Muscle layer of duodenum (tissue), 2 donors: ENCODE data around the gene ZNF90.
"Not testable (repeated sequence)": the region's sequence is repeated elsewhere in the genome, so short reads cannot be mapped to it uniquely, and the experiment has no call there.

Experiments used
- H3K27ac ChIP-seq: one replicate; pipeline ENCODE4 v1.7.0; 2013; ENCODE audit warnings: mild to moderate bottlenecking, low read length
- H3K27me3 ChIP-seq: one replicate; pipeline ENCODE4 v1.7.0; 2013; ENCODE audit warnings: low read depth, mild to moderate bottlenecking, control low read depth, low read length
- H3K36me3 ChIP-seq, 2 donors: one replicate each; pipeline ENCODE4 v1.7.0; 2013; ENCODE audit warnings: low read length in 2 of 2, control low read depth in 1 of 2, mild to moderate bottlenecking in 1 of 2; ENCODE audit not compliant: insufficient read depth in 2 of 2, control insufficient read depth in 1 of 2
- H3K4me1 ChIP-seq, 2 donors: one replicate each; pipeline ENCODE4 v1.7.0; 2013; ENCODE audit warnings: low read length in 2 of 2, mild to moderate bottlenecking in 2 of 2, control low read depth in 1 of 2, moderate library complexity in 1 of 2; ENCODE audit not compliant: insufficient read depth in 2 of 2, control insufficient read depth in 1 of 2
- H3K4me3 ChIP-seq, 2 donors: one replicate each; pipeline ENCODE4 v1.7.0; 2013; ENCODE audit warnings: low read length in 2 of 2, low read depth in 1 of 2, mild to moderate bottlenecking in 1 of 2
- H3K9me3 ChIP-seq, 2 donors: one replicate each; pipeline ENCODE4 v1.7.0; 2013; ENCODE audit warnings: low read length in 2 of 2, control low read depth in 1 of 2, mild to moderate bottlenecking in 1 of 2; ENCODE audit not compliant: control insufficient read depth in 1 of 2
- donor health status: healthy.

ZNF90 gene

GRCh38 chr19:20077791-20078463 is at the start of gene ZNF90:
ZNF90 (plus strand) TSS chr19:20078000; CDS start chr19:20078133, 133 bp downstream.
- H3K9me3 ChIP-seq, result no peaks in the 10 kb centered on the region
- H3K27ac ChIP-seq, result no peak within 1 kb of the TSS
- H3K4me1 ChIP-seq, result peaks cover 0 to 13% of the 10 kb centered on the region in 2 donors
- H3K36me3 ChIP-seq, result no peaks in the 10 kb centered on the region
- H3K27me3 ChIP-seq, result no peaks in the 10 kb centered on the region
- peak within 1 kb of the TSS; percentile 76 to 88 for H3K4me3 ChIP-seq

GRCh38 chr19:20028611-20029010 is 49.2 kb upstream of the ZNF90 start:
- Histone ChIP-seq H3K9me3 (no peaks in the 10 kb centered on the region), H3K27me3 (no peaks in the 10 kb centered on the region), H3K36me3 (peaks cover 0 to 23% of the 10 kb centered on the region in 2 donors), H3K4me3 (no peak overlapping the region), H3K27ac (no peak overlapping the region), H3K4me1 (no peaks in the 10 kb centered on the region)

- peaks cover 0 to 9% of the 10 kb centered on the region in 2 donors for H3K36me3 ChIP-seq
- no peaks in the 10 kb centered on the region for H3K9me3 ChIP-seq
- no peaks in the 10 kb centered on the region for H3K27me3 ChIP-seq
- peaks cover 0 to 5% of the 10 kb centered on the region in 2 donors for H3K4me1 ChIP-seq
- H3K27ac ChIP-seq, result no peak overlapping the region
- H3K4me3 ChIP-seq, result no peak overlapping the region
Observed at GRCh38 chr19:20035935-20036334, 41.9 kb upstream of the ZNF90 start.

GRCh38 chr19:20038358-20039202 is 39.2 kb upstream of the ZNF90 start:
- Histone ChIP-seq H3K4me1 (peaks cover 0 to 5% of the 10 kb centered on the region in 2 donors), H3K4me3 (peak overlapping the region; percentile 86 to 97), H3K27me3 (no peaks in the 10 kb centered on the region), H3K36me3 (no peaks in the 10 kb centered on the region), H3K9me3 (no peaks in the 10 kb centered on the region), H3K27ac (no peak overlapping the region)

GRCh38 chr19:20039203-20039723 is 38.5 kb upstream of the ZNF90 start, which contains the start of gene ZNF682:
ZNF682 (minus strand) TSS chr19:20039505; CDS start chr19:20039345, 160 bp downstream.
- H3K27me3 ChIP-seq, result no peaks in the 10 kb centered on the region
- peaks cover 0 to 5% of the 10 kb centered on the region in 2 donors for H3K4me1 ChIP-seq
- H3K4me3 ChIP-seq, result peak within 1 kb of the TSS; percentile 86 to 97
- no peaks in the 10 kb centered on the region for H3K36me3 ChIP-seq
- H3K9me3 ChIP-seq, result no peaks in the 10 kb centered on the region
- H3K27ac ChIP-seq, result no peak within 1 kb of the TSS

- H3K4me3 ChIP-seq, result no peak overlapping the region
- no peaks in the 10 kb centered on the region for H3K36me3 ChIP-seq
- peaks cover 0 to 2% of the 10 kb centered on the region in 2 donors for H3K4me1 ChIP-seq
- H3K27ac ChIP-seq, result no peak overlapping the region
- no peaks in the 10 kb centered on the region for H3K9me3 ChIP-seq
- H3K27me3 ChIP-seq, result no peaks in the 10 kb centered on the region
Observed at GRCh38 chr19:20044663-20045062, 33.1 kb upstream of the ZNF90 start.

- H3K27ac ChIP-seq, H3K27me3 ChIP-seq, H3K4me1 ChIP-seq, H3K9me3 ChIP-seq, H3K36me3 ChIP-seq, H3K4me3 ChIP-seq: not testable (repeated sequence)
Observed at GRCh38 chr19:20045742-20046141, 32.1 kb upstream of the ZNF90 start.

GRCh38 chr19:20051841-20052768 is 25.7 kb upstream of the ZNF90 start:
- peaks cover 4 to 8% of the 10 kb centered on the region in 2 donors for H3K4me1 ChIP-seq
- H3K36me3 ChIP-seq, result no peaks in the 10 kb centered on the region
- H3K27me3 ChIP-seq, result no peaks in the 10 kb centered on the region
- H3K9me3 ChIP-seq, result no peaks in the 10 kb centered on the region
- H3K27ac ChIP-seq, result peak overlapping the region; percentile 43
- H3K4me3 ChIP-seq, result peak overlapping the region; percentile 89 to 92

- not testable (repeated sequence) for H3K27me3 ChIP-seq, H3K4me1 ChIP-seq, H3K36me3 ChIP-seq, H3K4me3 ChIP-seq, H3K9me3 ChIP-seq, H3K27ac ChIP-seq
Observed at GRCh38 chr19:20058738-20059137, 19.1 kb upstream of the ZNF90 start.

- H3K4me1 ChIP-seq, result no peaks in the 10 kb centered on the region
- no peaks in the 10 kb centered on the region for H3K27me3 ChIP-seq
- H3K27ac ChIP-seq, result no peak overlapping the region
- no peak overlapping the region for H3K4me3 ChIP-seq
- H3K36me3 ChIP-seq, result no peaks in the 10 kb centered on the region
- no peaks in the 10 kb centered on the region for H3K9me3 ChIP-seq
Observed at GRCh38 chr19:20060282-20060681, 17.5 kb upstream of the ZNF90 start.
